A204.1 (cell line): ENCODE data around the gene GPBP1.
"Not testable (repeated sequence)": the region's sequence is repeated elsewhere in the genome, so short reads cannot be mapped to it uniquely, and the experiment has no call there.

Experiments
- FAIRE-seq: peaks from 2 replicates; lab custom pipeline; 2012; peaks lifted over from hg19 to GRCh38; lab: Jason Lieb, UNC

The GPBP1 gene

DNA sequence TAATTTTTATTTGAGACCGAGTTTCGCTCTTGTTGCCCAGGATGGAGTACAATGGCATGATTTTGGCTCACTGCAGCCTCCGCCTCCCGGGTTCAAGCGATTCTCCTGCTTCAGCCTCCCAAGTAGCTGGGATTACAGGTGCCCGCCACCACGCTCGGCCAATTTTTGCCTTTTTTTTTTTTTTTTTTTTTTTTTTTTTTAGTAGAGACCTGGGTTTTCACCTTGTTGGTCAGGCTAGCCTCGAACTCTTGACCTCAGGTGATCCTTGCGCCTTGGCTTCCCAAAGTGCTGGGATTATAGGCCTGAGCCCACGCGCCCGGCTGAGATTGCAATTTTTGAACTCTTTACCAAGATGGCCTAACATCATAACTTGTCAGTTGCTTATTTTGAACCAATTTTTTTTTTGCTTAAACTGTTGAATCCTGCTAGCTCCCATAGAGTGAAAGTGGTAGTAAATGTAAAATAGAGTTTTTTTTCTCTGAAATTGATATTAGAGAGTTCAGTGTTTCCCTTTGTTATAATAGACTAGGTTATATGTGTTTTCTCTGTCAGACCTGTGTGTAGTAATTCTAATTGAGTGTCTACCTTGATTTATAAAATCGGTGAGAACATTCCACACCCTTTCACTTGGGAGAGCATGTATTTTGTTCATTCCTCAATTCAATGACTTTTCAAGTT lies 3.8 kb downstream of the GPBP1 start:
- FAIRE-seq, result no peak

DNA sequence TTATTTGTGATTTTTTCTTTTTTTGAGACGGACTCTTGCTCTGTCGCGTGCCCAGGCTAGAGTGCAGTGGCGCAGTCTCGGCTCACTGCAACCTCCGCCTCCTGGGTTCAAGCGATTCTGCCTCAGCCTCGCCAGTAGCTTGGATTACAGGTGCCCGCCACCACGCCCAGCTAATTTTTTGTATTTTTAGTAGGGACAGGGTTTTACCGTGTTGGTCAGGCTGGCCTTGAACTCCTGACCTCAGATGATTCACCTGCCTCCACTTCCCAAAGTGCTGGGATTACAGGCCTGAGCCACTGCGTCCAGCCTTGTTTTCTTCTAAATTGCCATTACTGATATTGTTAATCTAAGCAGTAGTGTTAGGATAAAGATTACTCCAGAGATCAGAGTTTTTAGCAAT lies 4.4 kb downstream of the GPBP1 start:
- not testable (repeated sequence) for FAIRE-seq

DNA sequence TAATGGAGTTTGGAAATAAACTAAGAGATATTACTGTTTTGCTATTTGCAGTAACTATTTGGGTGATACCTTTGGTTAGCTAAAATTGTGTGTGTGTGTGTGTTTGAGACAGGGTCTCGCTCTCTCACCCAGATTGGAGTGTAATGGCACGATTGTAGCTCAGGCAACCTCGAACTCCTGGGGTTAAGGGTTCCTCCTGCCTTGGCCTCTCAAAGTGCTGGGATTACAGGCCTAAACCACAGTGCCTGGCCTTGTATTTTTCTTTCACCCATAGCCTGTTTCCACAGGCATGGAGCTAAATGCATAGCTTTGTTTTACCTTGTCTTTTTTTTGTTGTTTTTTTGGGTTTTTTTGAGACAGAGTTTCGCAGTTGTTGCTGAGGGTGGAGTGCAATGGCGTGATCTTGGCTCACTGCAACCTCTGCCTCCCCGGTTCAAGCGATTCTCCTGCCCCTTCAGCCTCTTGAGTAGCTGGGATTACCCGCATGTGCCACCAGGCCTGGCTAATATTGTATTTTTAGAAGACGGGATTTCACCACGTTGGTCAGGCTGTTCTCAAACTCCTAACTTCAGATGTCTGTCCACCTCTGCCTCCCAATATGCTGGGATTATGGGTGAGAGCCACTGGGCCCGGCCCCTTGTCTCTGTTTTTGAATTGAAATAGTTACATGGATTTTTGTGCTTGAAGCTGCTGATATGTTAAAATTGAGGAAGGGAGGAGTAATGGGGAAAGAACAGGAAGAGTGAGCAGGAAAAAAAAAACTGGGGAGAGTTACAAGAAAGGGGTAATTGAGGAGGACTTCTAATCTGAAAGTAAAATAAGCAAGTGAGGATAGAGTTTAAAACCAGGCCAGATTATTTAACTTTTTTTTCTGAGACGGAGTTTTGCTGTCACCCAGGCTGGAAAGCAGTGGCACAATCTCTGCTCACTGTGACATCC lies 5.7 kb downstream of the GPBP1 start:
- FAIRE-seq, result no peak

DNA sequence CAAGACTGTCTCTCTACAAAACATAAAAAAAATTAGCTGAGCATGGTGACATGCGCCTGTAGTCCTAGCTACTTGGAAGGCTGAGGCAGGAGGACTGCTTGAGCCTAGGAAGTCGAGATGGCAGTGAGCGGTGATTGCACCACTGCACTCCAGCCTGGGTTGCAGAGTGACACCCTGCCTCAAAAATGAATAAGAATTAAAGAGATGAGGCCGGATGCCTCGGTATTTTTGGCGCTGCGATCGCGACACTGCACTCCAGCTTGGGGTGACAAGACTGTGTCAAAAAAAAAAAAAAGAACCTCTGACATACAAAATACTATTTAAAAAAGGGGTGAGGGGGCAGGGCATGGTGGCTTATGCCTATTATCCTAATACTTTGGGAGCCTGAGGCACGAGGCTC lies 7.3 kb downstream of the GPBP1 start:
- FAIRE-seq, result no peak

DNA sequence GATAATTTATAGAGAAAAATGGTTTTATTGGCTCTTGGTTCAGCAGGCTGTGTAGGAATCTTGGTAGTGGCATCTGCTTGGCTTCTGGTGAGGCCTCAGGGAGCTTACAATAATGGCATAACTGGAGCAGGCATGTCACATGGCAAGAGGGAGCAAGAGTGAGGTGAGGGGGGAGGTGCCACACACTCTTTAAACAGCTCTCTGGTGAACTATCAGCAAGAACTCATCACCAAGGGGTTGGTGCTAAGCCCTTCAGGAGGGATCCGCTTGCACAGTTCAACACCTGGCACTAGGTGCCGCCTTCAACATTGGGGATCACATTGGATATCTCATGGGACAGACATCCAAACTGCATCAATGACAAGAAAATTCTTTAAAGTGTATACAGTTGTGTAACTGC lies 10.5 kb downstream of the GPBP1 start:
- no peak for FAIRE-seq

DNA sequence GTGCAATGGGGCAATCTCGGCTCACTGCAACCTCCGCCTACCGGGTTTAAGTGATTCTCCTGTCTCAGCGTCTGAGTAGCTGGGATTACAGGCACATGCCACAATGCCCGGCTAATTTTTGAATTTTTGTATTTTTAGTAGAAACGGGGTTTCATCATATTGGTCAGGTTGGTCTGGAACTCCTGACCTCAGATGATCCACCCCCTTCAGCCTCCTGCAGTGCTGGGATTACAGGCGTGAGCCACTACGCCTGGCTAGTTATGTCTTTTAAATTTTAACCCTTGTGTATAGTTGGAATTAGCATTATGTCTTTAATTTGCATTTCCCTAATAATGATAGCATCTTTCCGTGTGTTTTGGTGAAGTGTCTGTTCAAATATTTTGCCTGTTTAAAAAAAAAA lies 11.5 kb downstream of the GPBP1 start:
- no peak for FAIRE-seq

DNA sequence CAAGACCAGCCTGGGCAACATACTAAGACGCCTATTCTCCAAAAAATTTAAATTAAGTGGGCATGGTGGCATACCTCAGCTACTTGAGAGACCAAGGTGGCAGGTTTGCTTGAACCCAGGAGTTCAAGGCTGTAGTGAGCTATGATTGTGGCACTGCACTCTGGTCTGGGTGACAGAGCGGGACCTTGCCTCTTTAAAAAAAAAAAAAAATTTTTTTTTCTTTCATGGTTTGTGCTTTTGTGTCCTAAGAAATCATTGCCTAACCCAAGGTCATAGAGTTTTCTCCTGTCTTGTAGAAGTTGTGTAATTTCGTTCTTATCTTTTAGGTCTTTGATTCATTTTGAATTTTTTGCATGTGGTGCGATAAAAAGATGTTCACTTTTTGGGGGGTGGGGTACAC lies 12.3 kb downstream of the GPBP1 start:
- FAIRE-seq, result no peak

DNA sequence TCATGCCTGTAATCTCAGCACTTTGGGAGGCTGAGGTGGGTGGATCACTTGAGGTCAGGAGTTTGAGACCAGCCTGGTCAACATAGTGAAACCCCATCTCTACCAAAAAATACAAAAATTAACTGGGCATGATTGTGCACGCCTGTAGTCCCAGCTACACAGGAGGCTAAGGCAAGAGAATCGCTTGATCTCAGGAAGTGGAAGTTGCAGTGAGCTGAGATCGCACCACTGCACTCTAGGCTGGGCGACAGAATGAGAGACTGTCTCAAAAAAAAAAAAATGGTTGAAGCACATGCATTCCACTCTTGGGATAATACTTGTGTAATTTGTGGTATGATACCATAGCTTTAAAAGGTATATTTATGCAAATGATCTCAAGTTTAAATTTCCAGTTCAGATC lies 14.1 kb downstream of the GPBP1 start:
- FAIRE-seq, result not testable (repeated sequence)

- no peak for FAIRE-seq
These were observed 15.7 kb downstream of the GPBP1 start for GRCh38 chr5:57189515-57189914.

GRCh38 chr5:57190593-57190992 lies 16.7 kb downstream of the GPBP1 start:
- FAIRE-seq, result no peak

DNA sequence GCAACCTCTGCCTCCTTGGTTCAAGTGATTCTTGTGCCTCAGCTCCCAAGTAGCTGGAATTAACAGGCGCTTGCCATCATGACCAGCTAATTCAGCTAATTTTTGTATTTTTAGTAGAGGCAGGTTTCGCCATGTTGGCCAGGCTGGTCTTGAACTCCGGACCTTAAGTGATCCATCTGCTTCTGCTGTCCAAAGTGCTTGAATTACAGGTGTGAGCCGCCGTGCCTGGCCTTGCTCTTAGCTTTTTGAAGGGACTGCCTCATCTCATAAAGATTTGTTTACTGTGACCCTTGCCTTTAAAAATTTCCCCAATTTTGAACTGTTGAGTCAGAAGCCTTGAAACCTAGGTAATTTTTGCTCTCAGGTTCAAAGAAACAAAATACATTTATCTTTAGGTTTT lies 17.3 kb downstream of the GPBP1 start:
- FAIRE-seq, result no peak

DNA sequence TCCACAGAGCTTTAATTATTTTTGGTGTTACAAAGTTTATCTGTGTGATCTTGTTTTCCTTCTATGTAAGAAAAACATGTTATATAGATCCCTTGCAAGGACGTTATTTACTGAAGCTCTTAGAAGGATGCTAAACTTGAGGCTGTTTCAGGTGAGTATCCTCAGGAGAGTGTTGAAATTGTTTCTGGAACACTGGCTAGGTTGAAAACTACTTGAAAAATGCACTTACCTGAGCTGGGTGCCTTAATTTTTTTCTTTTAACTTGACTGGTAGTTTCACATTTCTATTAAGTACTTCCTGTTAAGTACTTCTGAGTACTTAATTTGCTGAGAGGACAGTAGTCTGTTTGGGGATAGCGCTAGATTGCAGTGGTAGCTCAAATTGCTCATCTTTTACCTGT lies 18.1 kb downstream of the GPBP1 start:
- FAIRE-seq, result no peak

GRCh38 chr5:57192832-57193231 lies 19.0 kb downstream of the GPBP1 start:
- FAIRE-seq, result not testable (repeated sequence)

DNA sequence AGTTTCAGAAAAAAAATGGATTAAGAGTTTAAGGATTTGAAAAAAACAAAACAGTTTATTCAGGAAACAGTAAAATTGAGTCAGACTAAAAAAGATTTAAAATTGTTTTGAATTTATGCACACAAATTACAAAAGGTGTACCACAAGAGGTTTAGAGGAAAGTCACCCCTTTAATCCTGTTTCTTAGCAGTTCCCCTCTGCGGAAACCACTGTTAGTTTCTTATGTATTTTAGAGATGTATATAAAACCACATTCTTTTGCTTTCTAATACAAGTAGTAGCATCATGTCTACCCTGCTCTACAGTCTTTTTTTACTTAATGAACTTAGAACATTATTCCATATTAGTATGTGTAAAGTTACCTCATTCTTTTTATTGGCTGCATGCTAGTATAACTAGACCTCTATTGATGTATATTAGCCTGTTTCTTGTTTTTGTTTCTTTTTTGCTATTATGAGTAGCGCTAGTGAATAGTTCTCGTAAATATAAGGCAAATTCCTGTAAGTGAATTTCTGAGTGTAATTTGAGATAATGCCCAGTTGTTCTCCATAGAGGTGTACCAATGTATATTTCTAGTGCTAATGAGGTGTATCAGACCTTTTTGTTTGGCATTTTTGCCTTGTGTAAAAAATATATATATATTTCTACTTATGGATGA lies 20.0 kb downstream of the GPBP1 start:
- no peak for FAIRE-seq

GRCh38 chr5:57194653-57195052 lies 20.8 kb downstream of the GPBP1 start:
- no peak for FAIRE-seq

DNA sequence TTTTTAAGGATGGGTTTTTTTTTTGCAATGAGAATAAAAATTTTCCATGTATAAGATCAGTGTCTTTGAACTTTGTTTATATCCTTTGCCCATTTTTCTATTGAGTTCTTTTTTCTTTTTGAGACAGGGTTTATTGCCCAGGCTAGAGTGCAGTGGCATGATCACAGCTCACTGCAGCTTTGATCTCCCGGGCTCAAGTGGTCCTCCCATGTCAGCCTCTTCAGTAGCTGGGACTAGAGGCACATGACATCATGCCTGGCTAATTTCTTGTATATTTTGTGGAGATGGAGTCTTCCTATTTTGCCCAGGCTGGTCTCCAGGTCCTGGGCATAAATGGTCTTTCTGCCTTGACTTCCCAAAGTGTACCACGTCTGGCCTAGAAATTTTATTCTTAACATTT lies 21.2 kb downstream of the GPBP1 start:
- no peak for FAIRE-seq

DNA sequence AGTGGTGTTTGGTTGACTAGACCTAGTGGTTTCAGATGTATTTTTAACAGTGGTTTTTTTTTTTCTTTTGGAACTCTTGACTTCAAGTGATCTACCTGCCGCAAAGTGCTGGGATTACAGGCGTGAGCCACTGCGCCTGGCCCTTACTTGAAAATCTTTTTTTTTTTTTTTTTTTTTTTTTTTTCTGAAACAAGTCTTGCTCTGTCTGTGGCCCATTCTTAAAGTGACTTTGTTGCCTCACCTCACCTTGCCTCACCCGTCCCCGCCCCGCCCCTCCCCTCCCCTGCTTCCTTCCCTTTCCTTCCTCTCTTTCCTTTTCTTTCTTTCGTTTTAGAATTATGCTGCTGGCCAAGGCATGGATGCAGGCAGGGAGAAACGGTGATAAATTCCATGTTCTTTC lies 26.0 kb downstream of the GPBP1 start:
- FAIRE-seq, result no peak

DNA sequence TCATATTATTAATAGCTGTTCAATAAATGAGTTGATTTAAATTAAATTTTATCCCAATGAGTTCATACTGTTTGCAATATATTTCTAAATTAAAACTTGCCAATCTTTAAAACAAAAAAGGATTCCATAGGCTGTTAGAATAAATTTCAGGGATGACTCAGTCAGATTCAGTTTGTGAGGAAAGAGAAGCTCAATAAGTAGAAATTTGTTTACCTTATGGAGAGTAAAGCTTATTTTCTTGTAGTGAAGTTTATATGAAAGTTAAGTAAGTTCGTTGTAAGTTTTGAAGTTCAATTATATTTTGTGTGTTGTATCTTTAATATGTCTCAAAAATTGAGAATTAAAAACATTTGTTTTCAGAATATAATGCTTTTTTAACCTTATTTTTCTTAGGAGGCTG lies 29.0 kb downstream of the GPBP1 start:
- FAIRE-seq, result no peak

DNA sequence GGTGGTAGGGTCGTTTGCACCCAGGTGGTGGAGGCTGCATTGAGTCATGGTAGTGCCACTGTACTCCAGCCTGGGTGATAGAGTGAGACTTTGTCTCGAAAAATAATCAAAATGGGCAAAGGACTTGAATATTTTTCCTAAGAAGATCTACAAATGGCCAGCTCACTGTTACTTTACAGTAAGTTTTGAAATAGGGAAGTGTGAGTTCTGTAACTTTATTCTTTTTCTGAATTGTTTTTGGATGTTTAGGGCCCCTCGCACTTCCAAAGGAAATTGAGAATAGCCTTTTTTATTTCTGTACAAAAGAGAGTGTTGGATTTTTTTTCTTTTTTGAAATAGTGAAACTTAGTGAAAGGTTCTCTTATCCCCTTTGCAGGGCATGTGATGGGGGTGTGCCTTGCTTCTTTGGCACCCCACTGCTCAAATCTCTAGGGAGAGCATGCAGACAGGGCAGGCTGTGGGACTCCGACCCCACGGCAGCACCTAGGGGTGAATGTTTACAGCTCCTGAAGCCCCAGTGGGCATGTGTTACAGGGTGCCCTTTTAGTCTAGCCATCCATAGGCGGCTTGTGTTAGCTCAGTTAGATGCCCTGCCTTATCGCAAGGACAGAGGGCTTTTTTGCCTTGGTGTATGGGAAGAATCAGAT lies 33.3 kb downstream of the GPBP1 start:
- FAIRE-seq, result no peak

- no peak for FAIRE-seq
These were observed 33.8 kb downstream of the GPBP1 start for GRCh38 chr5:57207681-57208080.

DNA sequence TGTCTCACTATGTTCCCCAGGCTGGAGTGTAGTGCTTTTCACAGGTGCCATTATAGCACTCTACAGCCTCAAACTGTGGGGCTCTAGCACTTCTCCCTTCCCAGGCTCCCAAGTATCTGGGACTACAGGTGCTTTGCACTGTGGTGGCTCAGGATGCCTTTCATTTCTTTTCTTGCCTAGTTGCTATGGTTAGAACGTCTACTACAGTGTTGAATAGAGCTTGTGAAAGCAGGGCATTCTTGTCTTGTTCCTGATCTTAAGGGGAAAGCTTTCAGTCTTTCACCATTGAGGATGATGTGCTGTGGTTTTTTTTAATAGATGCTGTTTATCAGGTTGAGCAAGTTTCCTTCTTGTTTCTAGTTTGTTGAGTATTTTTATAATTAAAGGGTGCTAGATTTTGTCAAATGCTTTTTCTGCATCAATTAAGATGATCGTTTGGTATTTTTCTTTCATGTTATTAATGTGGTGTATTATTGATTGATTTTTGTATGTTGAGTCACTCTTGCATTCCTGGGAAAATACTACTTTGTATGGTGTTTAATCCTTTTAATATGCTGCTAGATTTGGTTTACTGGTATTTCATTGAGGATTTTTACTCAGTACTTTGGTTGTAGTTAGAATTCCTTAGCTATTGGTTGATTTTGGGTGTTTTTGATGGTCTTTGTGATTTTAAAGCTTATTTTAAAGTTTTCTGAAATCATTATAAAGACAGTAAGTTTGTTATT lies 35.6 kb downstream of the GPBP1 start:
- FAIRE-seq, result no peak

DNA sequence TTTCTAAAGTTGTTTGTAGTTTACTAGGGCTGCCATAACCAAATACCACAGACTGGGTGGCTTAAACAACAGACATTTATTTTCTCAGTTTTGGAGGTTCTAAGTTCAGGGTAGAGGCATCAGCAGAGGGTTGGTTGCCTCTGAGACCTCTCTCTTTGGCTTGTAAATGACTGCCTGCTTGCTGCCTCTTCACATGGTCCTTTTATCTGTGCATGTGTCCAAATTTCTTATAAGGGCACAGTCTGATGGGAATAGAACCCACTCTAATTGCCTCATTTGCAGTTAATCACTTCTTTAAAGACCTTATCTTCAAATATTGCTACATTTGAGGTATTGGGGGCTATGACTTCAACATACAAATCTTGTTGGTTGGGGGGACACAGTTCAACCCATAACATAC lies 36.8 kb downstream of the GPBP1 start:
- no peak for FAIRE-seq
